Bronchial epithelial cell (primary cell): ENCODE results near the gene ARHGDIG. TPM values are rescaled to one million over a fixed set of nuclear protein-coding genes. Genes with fewer than 3 reads are reported as not detected.

Experiments
- DNase-seq: peaks from one replicate; pipeline ENCODE4 v3.0.0-alpha.2; 2010; ENCODE audit warnings: low read depth
- FAIRE-seq: peaks from 2 replicates; lab custom pipeline; 2011; peaks lifted over from hg19 to GRCh38; lab: Jason Lieb, UNC
- H3K27me3 ChIP-seq: 2 replicates; pipeline ENCODE4 v1.5.1; 2011; ENCODE audit warnings: low read length; ENCODE audit not compliant: control insufficient read depth, insufficient read depth
- H3K36me3 ChIP-seq: 2 replicates; pipeline ENCODE4 v1.5.1; 2011; ENCODE audit warnings: low read length; ENCODE audit not compliant: control insufficient read depth, insufficient read depth
- H3K4me3 ChIP-seq: 2 replicates; pipeline ENCODE4 v1.5.1; 2011; ENCODE audit warnings: mild to moderate bottlenecking, low read depth, low read length, control low read depth
- CTCF ChIP-seq: IDR thresholded peaks from 2 replicates; pipeline ENCODE4 v1.5.1; 2011; ENCODE audit warnings: mild to moderate bottlenecking, moderate library complexity, low read length, control low read depth, inconsistent platforms; ENCODE audit not compliant: insufficient read depth, severe bottlenecking
- total RNA-seq: library from RNA; depleted of rRNA; stranded (reverse); fragments of >200 nt; gene quantifications from 2 replicates; pipeline ENCODE4 v1.2.1, GENCODE V29; 2014

Gene ARHGDIG
- total RNA-seq, 1 donor from 2014 or later = not detected

- TF ChIP-seq CTCF = no peak
- Histone ChIP-seq H3K4me3 (no peak overlapping the region), H3K27me3 (peaks cover 21% of the 10 kb centered on the region)
These were observed 860 bp upstream of the ARHGDIG start for GRCh38 chr16:279531-279930.

GRCh38 chr16:280005-280460 is 358 bp upstream of the ARHGDIG start:
- no peak overlapping the region for H3K4me3 ChIP-seq
- no peak for TF ChIP-seq CTCF

More at GRCh38 chr16:279531-279930, 860 bp upstream of the ARHGDIG start:
- no peaks in the 10 kb centered on the region for H3K36me3 ChIP-seq
- FAIRE-seq = no peak
- no peak for DNase-seq

GRCh38 chr16:280991-281659 is 734 bp downstream of the ARHGDIG start:
- Histone ChIP-seq H3K27me3 (peaks cover 16% of the 10 kb centered on the region), H3K36me3 (no peaks in the 10 kb centered on the region), H3K4me3 (no peak overlapping the region)
- DNase-seq (no peak), FAIRE-seq (no peak)
- no peak for TF ChIP-seq CTCF

More at GRCh38 chr16:280005-280460, 358 bp upstream of the ARHGDIG start:
- Histone ChIP-seq H3K27me3 (peaks cover 19% of the 10 kb centered on the region), H3K36me3 (no peaks in the 10 kb centered on the region)
- FAIRE-seq (no peak), DNase-seq (no peak)

GRCh38 chr16:281660-282255 is 1.4 kb downstream of the ARHGDIG start:
- no peak for DNase-seq
- H3K4me3 ChIP-seq = no peak overlapping the region
- no peak for TF ChIP-seq CTCF
- H3K27me3 ChIP-seq = peaks cover 12% of the 10 kb centered on the region
- FAIRE-seq = no peak
- no peaks in the 10 kb centered on the region for H3K36me3 ChIP-seq

GRCh38 chr16:282491-282890 is 2.1 kb downstream of the ARHGDIG start:
- Histone ChIP-seq H3K4me3 (no peak overlapping the region), H3K36me3 (peaks cover 1% of the 10 kb centered on the region), H3K27me3 (peaks cover 12% of the 10 kb centered on the region)
- no peak for FAIRE-seq
- no peak for TF ChIP-seq CTCF
- no peak for DNase-seq
